Activated CD4-positive, alpha-beta T cell treated with anti-CD3 and anti-CD28 coated beads, Interleukin-2, amount 50 U/mL, for 24 hours (primary cell): ENCODE measurements around the gene SPIC.

Experiments used
- DNase-seq, 2 donors: peaks; one replicate each; pipeline ENCODE4 v3.0.0-alpha.2; 2020; ENCODE audit warnings: low read depth in 1 of 2, low spot score in 1 of 2

Gene SPIC

DNA sequence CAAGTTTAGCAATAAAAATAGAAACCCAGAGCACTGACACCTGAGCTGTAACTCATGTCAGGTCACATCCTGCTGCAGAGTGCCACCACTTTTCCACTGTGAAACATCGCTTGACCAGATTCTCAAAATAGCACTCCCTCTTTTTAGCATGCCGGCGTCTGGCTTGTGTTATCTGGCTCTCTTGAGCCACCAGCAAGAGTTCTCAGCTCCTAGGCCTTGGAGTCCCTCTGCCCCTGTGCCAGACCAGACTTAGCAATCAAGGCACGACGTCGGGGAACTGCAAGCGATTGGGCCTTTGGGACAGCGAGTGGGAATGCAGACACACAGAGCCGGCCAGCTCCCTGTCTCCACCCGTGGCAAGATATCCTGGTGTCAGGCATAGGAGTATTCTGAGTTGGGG is 52.5 kb downstream of the SPIC start:
- DNase-seq: no peak

DNA sequence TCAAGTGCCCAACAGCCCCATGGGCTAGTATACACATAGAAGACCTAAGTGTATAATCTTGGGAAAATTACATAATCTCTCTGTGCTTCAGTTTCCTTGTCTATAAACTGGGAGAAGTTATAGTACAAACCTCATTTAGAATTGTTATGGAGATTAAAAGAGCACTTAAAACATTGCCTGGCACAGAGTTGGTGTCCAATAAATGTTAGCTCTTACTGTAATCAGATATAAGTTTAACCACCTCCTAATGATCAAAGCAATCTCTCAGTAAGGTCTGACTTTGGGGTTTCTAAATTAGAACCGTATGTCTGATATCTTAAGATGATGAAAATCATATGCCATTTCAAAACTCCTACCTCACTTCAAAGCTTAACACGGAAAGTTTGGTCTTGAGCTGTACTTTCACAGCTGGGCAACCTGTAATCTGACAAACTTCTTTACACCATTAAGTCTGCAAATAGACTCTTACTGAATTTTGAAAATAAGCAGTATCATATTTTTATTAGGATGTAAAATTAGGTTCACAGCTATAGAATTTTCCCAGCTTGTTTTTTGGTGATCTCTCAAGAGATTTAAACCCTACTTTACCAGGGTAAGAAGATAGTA is 61.0 kb downstream of the SPIC start:
- no peak for DNase-seq
